NCI-H774 (cell line): ENCODE data around the gene TMEM259.

ENCODE experiments used
- DNase-seq: peaks from one replicate; lab custom pipeline; 2025; lab: John Stamatoyannopoulos, UW

Gene TMEM259

DNA sequence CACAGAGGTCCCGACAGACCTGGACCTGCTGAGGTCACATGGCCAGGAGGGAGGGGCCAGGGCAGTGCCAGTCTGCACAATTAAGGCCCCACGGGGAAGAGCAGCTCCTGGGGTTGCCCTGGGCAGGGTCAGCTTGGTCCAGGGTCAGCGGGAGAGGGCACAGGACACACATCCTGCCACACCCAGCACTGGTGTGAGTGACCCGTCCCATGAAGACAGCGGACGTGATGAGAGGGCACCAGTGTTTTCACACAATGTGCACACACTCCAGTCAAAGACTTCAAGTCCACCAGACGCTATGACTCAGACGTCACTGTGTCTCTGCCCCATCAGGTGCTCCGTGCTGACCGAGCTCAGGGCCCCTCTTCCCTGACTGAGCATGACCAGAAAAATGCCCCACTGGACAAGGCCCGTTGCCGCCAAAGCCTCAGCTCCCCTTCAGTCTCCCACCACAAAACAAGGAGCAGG, 4.2 kb downstream of the TMEM259 start:
- no peak for DNase-seq

DNA sequence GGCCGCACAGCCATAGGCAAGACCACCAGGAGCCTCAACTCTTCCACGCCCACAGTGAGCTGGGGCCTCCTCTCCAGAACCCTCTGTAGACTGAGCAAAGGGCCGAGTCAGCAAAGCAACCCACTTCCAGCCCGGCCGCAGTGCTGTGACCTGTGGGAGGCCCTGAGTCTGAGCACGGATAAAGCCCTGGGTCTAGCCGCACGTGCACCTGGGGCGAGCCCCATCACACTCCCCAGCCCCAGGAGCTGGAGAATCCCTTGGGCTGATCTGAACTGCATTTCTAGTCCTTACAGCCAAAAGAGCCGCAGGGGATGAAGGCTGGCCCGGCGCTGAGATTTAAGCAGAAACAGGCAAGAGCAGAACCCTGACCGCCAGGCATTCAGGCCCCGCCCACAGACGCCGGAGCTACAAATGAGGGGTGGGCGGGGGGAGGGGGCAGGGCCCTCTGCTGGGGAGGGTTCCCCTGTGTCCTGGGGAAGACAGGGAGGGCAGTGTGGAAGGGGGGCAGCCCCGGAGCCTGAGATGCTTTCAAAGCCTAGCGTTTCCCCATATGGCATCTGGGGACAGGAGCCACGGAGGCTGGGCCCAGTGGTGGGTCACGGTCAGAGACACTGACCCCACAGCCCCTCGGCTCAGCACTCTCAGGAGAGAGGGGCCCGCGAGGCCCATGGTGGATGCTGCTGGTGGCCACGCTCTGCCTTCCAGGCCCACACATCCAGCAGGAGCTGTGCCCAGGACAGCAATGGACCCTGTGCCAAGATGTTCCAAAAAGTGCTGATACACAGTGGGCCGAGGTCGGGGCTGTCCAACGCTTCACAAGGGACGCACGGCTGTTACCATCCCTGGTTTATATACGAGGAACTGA, 4.9 kb downstream of the TMEM259 start:
- DNase-seq = no peak

DNA sequence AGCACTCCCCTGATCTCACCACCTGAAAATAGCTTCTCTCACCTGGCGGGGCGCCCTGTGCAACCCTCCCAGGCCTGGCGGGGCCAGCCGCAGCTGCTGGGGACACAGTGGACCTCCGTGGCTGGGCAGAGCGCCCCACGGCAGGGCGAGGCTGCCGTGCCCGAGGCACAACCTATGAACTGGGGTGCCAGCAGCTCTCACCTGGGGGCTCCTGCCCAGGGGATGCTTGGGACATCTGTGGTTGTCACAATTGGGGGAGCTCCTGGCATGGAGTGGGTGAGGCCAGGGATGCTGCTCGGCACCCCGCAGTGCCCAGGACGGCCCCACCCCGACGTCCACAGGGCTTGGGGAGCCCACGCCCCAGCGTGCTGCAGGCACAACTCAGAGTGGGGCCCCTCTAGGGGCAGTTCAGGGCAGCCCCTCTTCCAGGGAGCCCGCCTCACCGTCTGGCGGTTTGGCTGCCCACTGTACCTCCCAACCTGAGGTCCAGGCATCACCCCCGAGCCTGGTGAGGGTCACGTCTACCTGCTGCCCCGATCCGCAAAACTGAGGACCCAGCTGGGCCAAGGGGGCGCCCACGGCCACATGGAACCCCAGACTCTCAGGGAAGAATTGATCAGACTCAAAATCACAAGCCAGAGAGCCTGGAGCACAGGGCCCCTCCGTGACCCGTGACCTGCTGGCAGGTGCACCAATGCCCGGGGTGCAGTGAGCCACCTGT, 5.7 kb downstream of the TMEM259 start:
- DNase-seq = no peak

DNA sequence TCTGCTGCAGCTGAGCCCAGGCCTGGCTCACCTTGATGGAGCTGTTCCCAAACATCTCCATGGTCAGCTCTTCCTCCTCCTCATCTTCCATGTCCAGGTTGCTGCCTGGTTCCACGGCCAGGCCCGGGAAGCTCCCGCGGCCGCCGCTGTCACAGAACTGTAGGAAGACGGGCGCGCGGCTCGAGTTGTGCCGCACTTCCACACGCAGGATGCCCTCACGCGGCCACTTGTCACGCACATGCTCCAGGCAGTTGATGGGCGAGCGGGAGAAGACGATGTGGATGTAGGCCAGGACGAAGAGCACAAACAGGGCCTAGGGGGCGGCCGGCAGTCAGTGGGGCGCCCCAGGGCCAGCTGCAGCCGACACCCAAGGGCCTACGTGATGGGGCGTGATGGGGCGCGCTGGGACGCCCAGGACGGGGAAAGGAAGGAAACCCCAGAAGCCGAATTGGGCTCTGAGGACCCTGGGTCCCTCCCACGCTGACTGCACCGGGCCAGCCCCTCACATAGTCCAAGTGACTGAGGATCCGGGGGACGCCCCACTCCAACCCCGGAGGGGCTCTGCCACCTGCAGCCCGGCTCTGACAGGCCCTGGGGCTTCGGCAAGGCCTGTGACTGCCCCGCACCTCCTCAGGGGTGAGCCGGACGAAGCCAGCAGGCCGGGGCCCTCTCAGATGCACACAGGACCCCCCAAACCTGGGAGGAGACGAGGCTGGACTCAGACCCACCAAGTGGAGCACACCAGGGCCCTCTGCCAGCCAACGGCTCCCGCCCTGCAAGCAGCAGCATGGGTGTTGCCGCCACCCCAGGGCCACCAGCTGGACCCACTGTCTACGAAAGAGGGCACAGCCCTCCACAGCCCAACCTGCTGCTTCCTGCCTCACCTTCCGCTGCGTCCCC, 6.5 kb downstream of the TMEM259 start:
- no peak for DNase-seq

DNA sequence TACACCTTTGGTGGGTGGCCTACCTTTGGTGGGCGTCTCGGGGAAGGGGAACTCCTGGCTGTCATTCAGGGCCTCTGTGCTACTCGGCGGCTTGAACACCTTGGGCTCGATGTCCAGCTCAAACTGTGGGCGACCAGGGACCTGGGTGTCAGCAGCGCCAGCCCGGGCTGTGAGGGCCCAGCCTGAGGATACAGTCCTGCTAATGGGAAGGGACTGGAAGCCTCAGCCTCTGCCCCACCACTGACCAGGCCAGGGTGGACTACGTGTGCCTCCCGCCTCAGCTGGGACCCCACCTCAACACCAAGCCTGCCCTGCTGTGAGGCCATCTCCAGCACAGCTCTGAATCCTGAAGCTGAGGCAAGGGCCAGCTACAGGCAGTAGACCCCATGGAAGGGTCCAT, 7.7 kb downstream of the TMEM259 start:
- DNase-seq = no peak

DNA sequence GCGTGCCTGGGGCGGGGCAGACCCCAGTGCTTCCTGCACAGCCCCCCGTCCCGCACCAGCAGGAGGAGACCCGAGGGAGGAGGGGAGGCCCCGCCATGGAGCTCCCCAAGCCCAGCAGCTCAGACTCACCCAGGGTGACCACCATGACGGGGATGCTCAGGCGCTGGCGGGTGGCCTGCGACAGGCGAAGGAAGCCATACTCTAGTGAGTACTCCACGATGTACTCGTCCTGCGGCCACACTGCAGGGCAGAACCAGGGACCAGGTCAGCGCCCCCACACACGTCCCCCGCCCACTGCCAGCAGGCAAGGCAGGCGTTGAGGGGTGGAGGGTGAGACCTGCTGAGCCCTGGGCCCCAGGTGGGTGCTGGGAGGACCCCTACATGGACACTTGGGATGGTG, 8.6 kb downstream of the TMEM259 start:
- DNase-seq = no peak

DNA sequence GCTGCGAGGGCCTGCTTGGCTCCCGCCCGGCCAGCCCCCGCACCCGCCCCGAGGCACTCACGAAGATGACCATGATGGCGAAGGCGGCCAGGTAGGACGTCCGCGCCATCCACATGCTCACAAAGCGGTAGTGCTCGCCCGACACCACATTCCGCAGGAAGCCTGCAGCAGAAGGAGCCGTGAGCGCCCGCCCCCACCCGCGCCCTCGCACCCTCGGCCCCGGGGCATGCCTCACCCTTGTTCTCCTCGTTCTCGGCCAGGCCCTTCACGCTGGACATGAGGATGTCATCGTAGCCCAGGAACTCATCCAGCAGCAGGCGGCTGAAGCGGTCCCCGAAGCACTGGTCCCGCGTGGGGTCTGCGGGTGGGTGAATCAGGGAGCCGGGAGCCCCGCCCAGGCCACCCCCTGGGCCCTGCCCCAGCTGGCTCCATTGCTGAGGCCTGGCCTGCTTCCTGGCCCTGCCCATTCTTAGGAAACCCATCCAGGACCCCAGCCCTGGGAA, 9.0 kb downstream of the TMEM259 start:
- DNase-seq = no peak

DNA sequence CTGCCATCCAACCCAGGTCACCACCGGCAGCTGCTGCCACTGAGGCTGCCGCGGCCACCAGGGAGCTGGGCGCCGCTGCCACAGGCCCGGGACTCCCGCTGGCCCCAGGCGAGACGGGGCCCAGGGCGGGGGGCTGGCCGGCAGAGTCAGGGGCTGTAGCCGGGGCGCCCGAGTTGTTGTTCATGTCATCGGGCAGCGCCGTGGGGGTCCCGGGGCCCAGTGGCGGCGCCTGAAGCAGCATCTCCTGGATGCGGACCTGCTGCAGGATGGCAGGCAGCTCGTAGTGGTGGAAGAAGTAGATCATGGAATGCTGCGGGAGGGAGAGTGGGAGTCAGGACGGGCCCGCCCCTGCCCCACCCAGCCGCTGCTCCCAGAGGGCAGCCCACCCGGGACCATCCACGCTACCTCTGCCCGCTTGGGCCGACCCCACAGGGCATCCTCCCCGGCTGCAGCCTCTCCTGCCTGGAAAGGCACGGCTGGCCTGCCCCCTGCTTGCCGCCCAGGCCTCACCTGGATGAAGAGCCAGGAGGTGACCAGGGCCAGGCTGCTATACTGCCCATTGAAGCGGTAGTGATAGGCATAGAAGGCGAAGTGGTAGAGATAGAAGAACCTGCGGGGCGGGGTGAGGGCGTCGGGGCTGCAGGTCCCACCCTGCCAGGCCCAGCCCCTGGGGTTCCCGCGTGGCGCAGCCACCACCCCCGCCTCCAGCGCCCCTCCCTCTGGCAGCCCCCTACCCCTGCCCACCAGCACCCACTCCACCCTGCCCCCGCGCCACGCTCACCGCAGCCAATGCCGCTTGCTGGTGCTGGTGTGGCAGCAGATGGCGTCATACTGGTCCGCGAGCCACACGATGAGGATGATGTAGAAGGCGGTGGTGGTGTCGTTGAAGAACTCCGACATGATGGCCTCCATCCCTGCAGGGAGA, 10.1 kb downstream of the TMEM259 start:
- no peak for DNase-seq

DNA sequence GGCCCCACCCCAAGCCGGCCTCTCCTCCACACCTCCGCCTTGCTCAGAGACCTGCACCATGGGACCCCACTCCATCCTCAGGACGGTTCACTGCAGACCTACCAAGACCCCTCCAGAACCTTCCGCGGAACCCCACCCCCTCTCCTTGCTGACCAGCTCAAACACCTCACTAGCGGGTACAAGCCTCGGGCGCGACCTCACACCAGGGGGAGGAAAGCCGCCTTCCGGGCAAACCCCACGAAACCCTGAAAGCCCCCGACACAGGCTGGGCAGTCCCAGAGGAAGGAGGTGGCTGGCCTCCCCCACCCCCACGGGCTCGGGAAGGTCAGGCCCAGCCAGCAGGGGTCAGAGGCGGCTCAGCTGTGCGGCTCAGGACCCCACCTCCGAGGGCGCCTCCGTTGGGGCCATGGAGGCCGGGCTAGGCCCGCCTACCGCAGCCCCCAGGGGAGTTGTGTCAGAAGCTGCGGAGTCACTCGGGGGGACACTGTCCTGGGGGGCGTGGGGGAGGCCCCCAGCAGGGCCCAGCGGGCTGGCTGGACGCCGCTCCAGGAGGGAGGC, 10.9 kb downstream of the TMEM259 start:
- DNase-seq = no peak

DNA sequence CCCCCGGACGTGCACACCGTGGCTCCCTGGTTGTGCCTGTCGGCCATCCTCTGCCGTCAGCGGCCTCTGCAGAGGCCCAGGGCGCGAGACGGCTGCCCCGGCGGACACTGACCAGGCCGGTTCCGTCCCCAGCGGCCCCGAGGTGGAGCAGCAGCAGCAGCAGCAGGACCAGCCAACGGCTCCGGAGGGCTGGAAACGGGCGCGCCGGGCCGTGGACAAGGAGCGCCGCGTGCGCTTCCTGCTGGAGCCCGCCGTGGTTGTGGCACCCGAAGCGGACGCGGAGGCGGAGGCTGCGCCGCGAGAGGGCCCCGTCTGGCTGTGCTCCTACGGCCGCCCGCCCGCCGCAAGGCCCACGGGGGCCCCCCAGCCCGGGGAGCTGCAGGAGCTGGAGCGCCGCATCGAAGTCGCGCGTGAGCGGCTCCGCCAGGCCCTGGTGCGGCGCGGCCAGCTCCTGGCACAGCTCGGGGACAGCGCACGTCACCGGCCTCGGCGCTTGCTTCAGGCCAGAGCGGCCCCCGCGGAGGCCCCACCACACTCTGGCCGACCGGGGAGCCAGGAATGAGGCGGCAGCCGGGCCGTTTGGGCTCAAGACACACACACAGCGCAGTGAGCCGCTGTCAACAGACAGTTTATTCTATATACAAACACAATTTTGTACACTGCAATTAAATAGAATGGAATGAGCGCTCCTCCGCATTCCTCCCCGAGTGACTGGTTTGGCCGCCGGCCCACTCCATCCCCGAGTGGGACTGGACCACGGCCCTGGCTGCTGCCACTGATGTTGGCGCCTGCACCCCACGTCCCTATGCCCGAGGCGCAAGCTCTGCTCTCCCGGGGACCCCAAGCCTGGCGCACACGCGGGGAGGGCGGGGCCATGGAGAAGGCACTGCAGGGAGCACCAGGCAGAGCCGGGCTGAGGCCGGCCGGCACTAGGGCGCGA, 11.6 kb downstream of the TMEM259 start:
- no peak for DNase-seq

DNA sequence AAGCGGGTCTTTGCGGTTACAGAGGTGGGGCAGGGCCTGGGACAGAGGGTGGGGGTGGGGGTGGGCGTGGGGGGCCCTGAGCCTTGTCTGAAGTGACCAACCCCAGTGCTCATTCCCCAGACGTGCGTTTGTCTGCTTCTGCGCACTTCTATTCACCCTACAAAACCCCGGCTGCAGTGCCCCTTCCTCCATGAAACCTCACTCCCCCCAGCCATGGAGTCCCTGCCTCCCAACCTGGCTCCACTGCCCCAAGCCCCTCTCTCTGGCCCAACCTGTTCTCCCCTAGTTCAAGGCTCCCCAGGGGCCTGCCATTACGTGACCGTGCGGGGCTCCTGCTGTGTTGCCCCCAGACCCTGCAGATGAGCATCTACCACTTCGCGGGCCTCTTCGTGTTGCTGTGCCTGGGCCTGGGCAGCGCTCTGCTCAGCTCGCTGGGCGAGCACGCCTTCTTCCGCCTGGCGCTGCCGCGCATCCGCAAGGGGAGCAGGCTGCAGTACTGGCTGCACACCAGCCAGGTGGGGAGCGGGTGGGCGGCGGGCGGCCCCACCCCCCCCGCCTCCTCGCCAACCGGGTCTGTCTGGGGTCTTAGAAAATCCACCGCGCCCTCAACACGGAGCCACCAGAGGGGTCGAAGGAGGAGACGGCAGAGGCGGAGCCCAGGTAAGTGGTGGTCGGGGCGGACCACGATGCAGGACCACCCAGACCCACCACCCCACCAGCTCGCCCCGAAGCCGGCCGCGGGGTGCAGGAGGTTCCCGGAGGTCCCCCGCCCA, 12.5 kb downstream of the TMEM259 start:
- no peak for DNase-seq

DNA sequence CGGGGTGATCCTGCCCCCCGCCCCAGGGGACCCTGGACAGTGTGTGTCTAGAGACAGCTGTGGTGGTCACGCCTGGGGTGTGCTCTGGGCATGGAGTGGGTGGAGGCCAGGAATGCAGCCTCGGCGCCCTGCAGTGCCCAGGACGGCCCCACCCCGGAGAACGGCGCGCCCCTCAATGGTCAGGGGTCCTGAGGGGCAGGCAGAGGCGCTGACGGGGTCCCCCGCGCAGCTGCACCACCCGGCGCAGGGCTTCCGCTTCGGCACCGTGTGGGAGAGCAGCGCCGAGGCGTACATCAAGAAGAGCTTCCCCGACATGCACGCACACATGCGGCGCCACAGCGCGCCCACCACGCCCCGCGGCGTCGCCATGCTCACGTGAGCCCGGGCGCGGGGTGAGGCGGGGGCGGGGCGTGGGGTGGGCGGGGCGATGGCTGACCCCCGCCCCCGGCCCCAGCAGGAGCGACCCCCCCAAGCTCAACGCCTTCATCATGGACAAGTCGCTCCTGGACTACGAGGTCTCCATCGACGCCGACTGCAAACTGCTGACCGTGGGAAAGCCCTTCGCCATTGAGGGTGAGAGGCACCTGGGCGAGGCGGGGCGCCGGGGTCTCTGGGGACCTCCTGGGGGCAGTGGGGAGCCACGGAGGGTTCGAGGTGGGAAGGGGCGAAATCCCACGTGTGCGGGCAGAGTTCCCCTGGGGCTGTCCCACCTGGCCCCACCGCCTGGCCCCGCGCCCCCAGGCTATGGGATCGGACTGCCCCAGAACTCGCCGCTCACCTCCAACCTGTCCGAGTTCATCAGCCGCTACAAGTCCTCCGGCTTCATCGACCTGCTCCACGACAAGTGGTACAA, 13.3 kb downstream of the TMEM259 start:
- DNase-seq = no peak

DNA sequence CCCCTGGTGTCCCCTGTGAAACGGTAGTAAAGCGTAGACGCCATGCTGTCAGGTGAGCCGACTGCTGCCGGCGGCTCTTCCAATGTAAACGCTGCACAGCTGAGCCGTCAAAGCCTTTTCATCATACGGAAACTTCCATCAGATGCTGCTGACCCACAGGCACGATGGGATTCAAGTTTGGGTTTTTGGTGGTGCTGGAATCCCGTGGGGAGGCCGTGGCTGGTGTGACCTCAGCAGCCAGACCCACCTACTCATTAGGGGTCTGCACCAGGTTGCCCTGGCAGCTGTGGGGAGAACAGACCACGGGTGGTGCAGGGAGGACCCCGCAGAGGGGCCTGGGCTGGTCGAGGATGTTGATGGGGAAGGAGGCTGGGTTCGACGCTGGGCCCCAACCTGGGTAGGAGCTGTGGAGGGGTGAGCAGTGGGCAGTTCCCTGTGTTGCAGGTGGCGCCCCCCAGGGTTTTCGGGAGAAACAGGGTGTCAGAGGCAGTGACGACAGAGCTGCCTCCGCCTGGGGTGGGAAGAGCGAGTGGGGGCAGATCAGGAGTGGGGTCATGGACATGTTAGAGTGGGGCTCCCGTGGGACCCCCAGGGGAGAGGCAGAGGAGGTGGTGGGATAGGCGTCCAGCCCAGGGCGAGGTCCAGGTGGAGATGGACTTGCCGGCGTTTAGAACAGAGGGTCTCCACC, 14.1 kb downstream of the TMEM259 start:
- DNase-seq = no peak

DNA sequence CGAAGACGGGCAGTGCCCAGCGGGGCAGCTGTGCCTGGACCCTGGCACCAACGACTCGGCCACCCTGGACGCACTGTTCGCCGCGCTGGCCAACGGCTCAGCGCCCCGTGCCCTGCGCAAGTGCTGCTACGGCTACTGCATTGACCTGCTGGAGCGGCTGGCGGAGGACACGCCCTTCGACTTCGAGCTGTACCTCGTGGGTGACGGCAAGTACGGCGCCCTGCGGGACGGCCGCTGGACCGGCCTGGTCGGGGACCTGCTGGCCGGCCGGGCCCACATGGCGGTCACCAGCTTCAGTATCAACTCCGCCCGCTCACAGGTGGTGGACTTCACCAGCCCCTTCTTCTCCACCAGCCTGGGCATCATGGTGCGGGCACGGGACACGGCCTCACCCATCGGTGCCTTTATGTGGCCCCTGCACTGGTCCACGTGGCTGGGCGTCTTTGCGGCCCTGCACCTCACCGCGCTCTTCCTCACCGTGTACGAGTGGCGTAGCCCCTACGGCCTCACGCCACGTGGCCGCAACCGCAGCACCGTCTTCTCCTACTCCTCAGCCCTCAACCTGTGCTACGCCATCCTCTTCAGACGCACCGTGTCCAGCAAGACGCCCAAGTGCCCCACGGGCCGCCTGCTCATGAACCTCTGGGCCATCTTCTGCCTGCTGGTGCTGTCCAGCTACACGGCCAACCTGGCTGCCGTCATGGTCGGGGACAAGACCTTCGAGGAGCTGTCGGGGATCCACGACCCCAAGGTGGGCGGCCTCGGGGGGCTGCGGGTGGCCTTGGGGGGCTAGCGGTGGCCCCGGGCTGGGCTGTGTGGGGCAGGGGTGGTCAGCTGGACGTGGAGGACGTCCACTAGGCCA, 15.9 kb downstream of the TMEM259 start:
- DNase-seq = no peak

DNA sequence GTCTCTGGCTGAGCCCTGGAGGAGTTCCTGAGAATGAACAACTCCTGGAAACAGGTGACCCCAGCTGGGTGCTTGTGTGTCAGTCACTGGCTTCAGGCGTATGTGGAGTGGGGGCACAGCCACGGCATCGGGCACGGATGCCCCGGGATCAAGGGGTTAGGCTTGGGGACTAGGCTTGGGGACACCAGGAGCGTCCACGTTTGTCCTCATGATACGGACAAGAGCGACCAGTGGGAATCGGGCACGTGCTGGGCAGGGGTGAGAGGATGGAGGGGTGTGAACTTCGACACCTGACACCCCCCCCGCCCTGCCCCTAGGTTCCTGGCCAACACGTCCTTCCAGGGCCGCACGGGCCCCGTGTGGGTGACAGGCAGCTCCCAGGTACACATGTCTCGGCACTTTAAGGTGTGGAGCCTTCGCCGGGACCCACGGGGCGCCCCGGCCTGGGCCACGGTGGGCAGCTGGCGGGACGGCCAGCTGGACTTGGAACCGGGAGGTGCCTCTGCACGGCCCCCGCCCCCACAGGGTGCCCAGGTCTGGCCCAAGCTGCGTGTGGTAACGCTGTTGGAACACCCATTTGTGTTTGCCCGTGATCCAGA, 16.6 kb downstream of the TMEM259 start:
- no peak for DNase-seq

DNA sequence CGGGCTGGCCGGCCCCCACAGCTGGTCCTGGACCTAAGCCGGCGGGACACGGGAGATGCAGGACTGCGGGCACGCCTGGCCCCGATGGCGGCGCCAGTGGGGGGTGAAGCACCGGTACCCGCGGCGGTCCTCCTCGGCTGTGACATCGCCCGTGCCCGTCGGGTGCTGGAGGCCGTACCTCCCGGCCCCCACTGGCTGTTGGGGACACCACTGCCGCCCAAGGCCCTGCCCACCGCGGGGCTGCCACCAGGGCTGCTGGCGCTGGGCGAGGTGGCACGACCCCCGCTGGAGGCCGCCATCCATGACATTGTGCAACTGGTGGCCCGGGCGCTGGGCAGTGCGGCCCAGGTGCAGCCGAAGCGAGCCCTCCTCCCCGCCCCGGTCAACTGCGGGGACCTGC, 17.6 kb downstream of the TMEM259 start:
- DNase-seq = no peak
